Endothelial cell of umbilical vein (primary cell): ENCODE measurements around the gene TMPRSS4. TPM values are rescaled to one million over a fixed set of nuclear protein-coding genes. Genes with fewer than 3 reads are reported as not detected.

Experiments
- Bru-seq: library from RNA; stranded (reverse); fragments of 400-500 nt; gene quantifications from one replicate; lab custom pipeline; 2021; lab: Mats Ljungman, UMichigan
- BruChase-seq, 2 experiments: library from RNA; stranded (reverse); fragments of 400-500 nt; gene quantifications; one replicate each; lab custom pipeline; 2021; lab: Mats Ljungman, UMichigan
- BruUV-seq: library from RNA; stranded (reverse); fragments of 400-500 nt; replicated peaks from 2 replicates; lab custom pipeline; 2021; lab: Mats Ljungman, UMichigan
- CTCF ChIA-PET: fragments of 300-600, 350-600 bp; sonication (Branson Sonifier 250); formaldehyde crosslinking; loops from one replicate; lab custom pipeline; 2021; ENCODE audit warnings: antibody characterized with exemption, inconsistent platforms; lab: Charles Lee
- POLR2A ChIA-PET: fragments of 300-600, 350-600 bp; sonication (Branson Sonifier 250); formaldehyde crosslinking; loops from one replicate; lab custom pipeline; 2021; ENCODE audit warnings: antibody characterized with exemption, inconsistent platforms; lab: Charles Lee
- DNase-seq: peaks from one replicate; pipeline ENCODE4 v3.0.0-alpha.2; 2011; ENCODE audit warnings: low read depth, low spot score
- FAIRE-seq: peaks from 2 replicates; lab custom pipeline; 2011; peaks lifted over from hg19 to GRCh38; lab: Jason Lieb, UNC
- H2AFZ ChIP-seq: 2 replicates; pipeline ENCODE4 v1.6.0; 2012; ENCODE audit warnings: low read depth, low read length, control low read depth, inconsistent platforms
- H3K27ac ChIP-seq: 2 replicates; pipeline ENCODE4 v1.5.1; 2011; ENCODE audit warnings: low read depth, mild to moderate bottlenecking, control low read depth, low read length, moderate library complexity; ENCODE audit not compliant: insufficient read depth
- H3K27me3 ChIP-seq, 2 experiments: 2 replicates each; pipeline versions ENCODE4 v1.6.0 to v1.6.1; 2011; ENCODE audit warnings: low read length in 2 of 2, mixed read lengths in 1 of 2; ENCODE audit not compliant: control insufficient read depth in 2 of 2, insufficient read depth in 2 of 2
- H3K36me3 ChIP-seq, 2 experiments: 2 replicates in 1 of 2; 3 replicates in 1 of 2; pipeline ENCODE4 v1.5.1; 2011; ENCODE audit warnings: low read length in 2 of 2, mild to moderate bottlenecking in 1 of 2, moderate library complexity in 1 of 2; ENCODE audit not compliant: control insufficient read depth in 2 of 2, insufficient read depth in 2 of 2; ENCODE audit errors: extremely low read depth in 1 of 2
- H3K4me1 ChIP-seq: 3 replicates; pipeline ENCODE4 v1.5.1; 2011; ENCODE audit warnings: mild to moderate bottlenecking, low read length; ENCODE audit not compliant: control insufficient read depth, insufficient read depth; ENCODE audit errors: extremely low read depth
- H3K4me2 ChIP-seq: 2 replicates; pipeline ENCODE4 v1.6.1; 2011; ENCODE audit warnings: low read length, control low read depth, mixed read lengths; ENCODE audit not compliant: insufficient read depth
- H3K4me3 ChIP-seq, 3 experiments: fragments of 200-600 bp in 1 of 3; sonication (generic), shearing (Covaris generic) in 1 of 3; replicated peaks in 1 of 3; 2 replicates each; pipeline ENCODE4 v1.5.1; 2011 to 2016; ENCODE audit warnings: control low read depth in 3 of 3, low read length in 3 of 3, mild to moderate bottlenecking in 2 of 3, inconsistent platforms in 1 of 3, low read depth in 1 of 3, moderate library complexity in 1 of 3; ENCODE audit not compliant: insufficient read depth in 1 of 3
- H3K79me2 ChIP-seq: 2 replicates; pipeline ENCODE4 v1.6.0; 2012; ENCODE audit warnings: low read length, inconsistent platforms; ENCODE audit not compliant: control insufficient read depth, insufficient read depth
- H3K9ac ChIP-seq: replicated peaks from 2 replicates; pipeline ENCODE3; 2011; ENCODE audit warnings: low read length, control low read depth; ENCODE audit not compliant: insufficient read depth; ENCODE audit errors: extremely low read depth
- H3K9me1 ChIP-seq: replicated peaks from 3 replicates; pipeline ENCODE4 v1.6.0; 2011; ENCODE audit warnings: mild to moderate bottlenecking, low read length; ENCODE audit not compliant: control insufficient read depth, insufficient read depth; ENCODE audit errors: extremely low read depth
- H3K9me3 ChIP-seq: replicated peaks from 2 replicates; pipeline ENCODE4 v1.5.1; 2012; ENCODE audit warnings: low read length, inconsistent platforms; ENCODE audit not compliant: control insufficient read depth, insufficient read depth
- H4K20me1 ChIP-seq: replicated peaks from 2 replicates; pipeline ENCODE3; 2011; ENCODE audit warnings: mild to moderate bottlenecking, low read length; ENCODE audit not compliant: control insufficient read depth, insufficient read depth; ENCODE audit errors: extremely low read depth
- CTCF ChIP-seq, 2 donors: IDR thresholded peaks; 1 replicate in 1 of 2; 2 replicates in 1 of 2; pipeline ENCODE4 v1.5.1; 2011; ENCODE audit warnings: low read length in 2 of 2, mild to moderate bottlenecking in 2 of 2, moderate library complexity in 2 of 2, control low read depth in 1 of 2, inconsistent platforms in 1 of 2, low read depth in 1 of 2; ENCODE audit not compliant: insufficient read depth in 1 of 2; ENCODE audit errors: extremely low read depth in 1 of 2
- dilution Hi-C: fragments of 300-500 bp; cut with MboI; formaldehyde crosslinking; loops from one replicate; pipeline ENCODE4 v1.15.0; 2019; ENCODE audit warnings: low sequenced_read_pairs; ENCODE audit not compliant: extremely low pct_ligation_motif_present
- intact Hi-C: fragments of 100-400 bp; cut with micrococcal nuclease; formaldehyde crosslinking; loops from one replicate; pipeline ENCODE4 v1.10.0; 2022
- long read RNA-seq: library from polyadenylated mRNA; stranded (forward); transcript quantifications from one replicate; pipeline ENCODE4 v2.0.0, GENCODE V29; 2021
- polyA minus RNA-seq, 3 experiments: library from RNA; depleted of rRNA, polyadenylated mRNA; stranded (reverse); fragments of >200 nt; gene quantifications; 1 replicate in 1 of 3; 2 replicates in 2 of 3; pipeline ENCODE4 v1.2.3, GENCODE V29; 2011
- polyA plus RNA-seq, 4 experiments: library from polyadenylated mRNA; depleted of rRNA in 3 of 4; stranded (reverse) in 3 of 4; unstranded in 1 of 4; fragments of >200 nt; gene quantifications; 2 replicates each; pipeline versions ENCODE4 v1.2.1 to v1.2.3, GENCODE V29; 2011 to 2012; ENCODE audit warnings: missing spikeins in 1 of 4
- total RNA-seq: library from RNA; stranded (reverse); gene quantifications from 2 replicates; pipeline ENCODE4 v1.2.3, GENCODE V29; 2021

Gene TMPRSS4, protein sequence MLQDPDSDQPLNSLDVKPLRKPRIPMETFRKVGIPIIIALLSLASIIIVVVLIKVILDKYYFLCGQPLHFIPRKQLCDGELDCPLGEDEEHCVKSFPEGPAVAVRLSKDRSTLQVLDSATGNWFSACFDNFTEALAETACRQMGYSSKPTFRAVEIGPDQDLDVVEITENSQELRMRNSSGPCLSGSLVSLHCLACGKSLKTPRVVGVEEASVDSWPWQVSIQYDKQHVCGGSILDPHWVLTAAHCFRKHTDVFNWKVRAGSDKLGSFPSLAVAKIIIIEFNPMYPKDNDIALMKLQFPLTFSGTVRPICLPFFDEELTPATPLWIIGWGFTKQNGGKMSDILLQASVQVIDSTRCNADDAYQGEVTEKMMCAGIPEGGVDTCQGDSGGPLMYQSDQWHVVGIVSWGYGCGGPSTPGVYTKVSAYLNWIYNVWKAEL
- total RNA-seq: not detected in 2 replicates
- polyA plus RNA-seq: not detected in 2 replicates
- not detected in 2 replicates for polyA plus RNA-seq (2011; cell fraction: cytosol; rRNA removed)
- polyA plus RNA-seq (2011; cell fraction: nucleus; rRNA removed): not detected in 2 replicates
- polyA plus RNA-seq (2012): not detected in 2 replicates
- not detected in 2 replicates for polyA minus RNA-seq
- not detected for polyA minus RNA-seq (2011; cell fraction: cytosol; rRNA and poly(A)+ RNA removed)
- polyA minus RNA-seq (2011; cell fraction: nucleus; rRNA and poly(A)+ RNA removed): not detected in 2 replicates
- not detected for Bru-seq, nascent RNA
- percentile 2 among the genes with signal in this experiment for BruChase-seq, experiment 1, labeled RNA remaining after a 6-hour chase
- not detected for BruChase-seq, experiment 2, labeled RNA remaining after a 2-hour chase
- long read RNA-seq: 0 reads

DNA sequence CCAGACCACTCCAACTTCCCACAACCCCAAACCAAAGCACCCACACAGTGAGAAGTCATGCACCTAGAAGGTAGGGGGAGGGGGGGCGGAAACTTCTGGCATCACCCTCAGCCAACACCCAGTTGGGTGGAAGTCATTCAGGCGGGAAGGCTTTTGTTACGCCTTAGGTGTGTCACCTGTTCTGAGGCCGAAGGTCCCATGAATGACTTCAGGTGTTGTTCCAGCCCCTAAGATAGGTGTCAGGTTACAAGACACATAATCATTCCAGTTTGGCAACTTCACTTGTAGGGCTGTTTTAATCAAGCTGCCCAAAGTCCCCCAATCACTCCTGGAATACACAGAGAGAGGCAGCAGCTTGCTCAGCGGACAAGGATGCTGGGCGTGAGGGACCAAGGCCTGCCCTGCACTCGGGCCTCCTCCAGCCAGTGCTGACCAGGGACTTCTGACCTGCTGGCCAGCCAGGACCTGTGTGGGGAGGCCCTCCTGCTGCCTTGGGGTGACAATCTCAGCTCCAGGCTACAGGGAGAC is at the start of gene TMPRSS4:
Gene TMPRSS4, plus strand, starts transcription at position 325 of the 528 bp plus-strand sequence. CDS start 225 bp downstream, outside the sequence.
- H2AFZ ChIP-seq: no peak within 1 kb of the TSS
- FAIRE-seq (no peak), DNase-seq (no peak)
- H3K4me2 ChIP-seq: no peak within 1 kb of the TSS
- no peaks in the 10 kb centered on the region for H3K9me3 ChIP-seq
- peaks cover 2 to 3% of the 10 kb centered on the region in 2 experiments for H3K27me3 ChIP-seq
- ChIA-PET POLR2A (no interaction called here), CTCF (interaction anchor here (1.4 kb wide), 1 partner anchor 12 kb away, joined by 4 read pairs; no protein-coding TSS in a partner anchor)
- dilution Hi-C loops (no loop called here), intact Hi-C loops (no loop called here)
- H4K20me1 ChIP-seq: no peaks in the 10 kb centered on the region
- BruUV-seq: no TSS peak
- no peak within 1 kb of the TSS for H3K4me3 ChIP-seq
- H3K79me2 ChIP-seq: no peaks in the 10 kb centered on the region
- H3K27ac ChIP-seq: no peak within 1 kb of the TSS
- no peaks in the 10 kb centered on the region for H3K36me3 ChIP-seq
- H3K9me1 ChIP-seq: no peaks in the 10 kb centered on the region
- H3K9ac ChIP-seq: no peak within 1 kb of the TSS
- TF ChIP-seq CTCF (IDR thresholded peaks at IDR 0.05; ENCODE audit: extremely low read depth in 1 of 2, insufficient read depth in 1 of 2, low read depth in 1 of 2, low read length in 2 of 2): no peak
- no peaks in the 10 kb centered on the region for H3K4me1 ChIP-seq
